Measurements from ENCODE around the gene F8A3.
"Not testable (repeated sequence)": the region's sequence is repeated elsewhere in the genome, so short reads cannot be mapped to it uniquely, and the experiment has no call there.

Gene F8A3

GRCh38 chrX:155458471-155458870, at the start of gene F8A3:
Gene F8A3, minus strand, starts transcription at chrX:155458620. Its CDS starts 20 bp downstream, at chrX:155458600.
- not testable (repeated sequence) for DNase-seq (ENCODE audit: low spot score)

DNA sequence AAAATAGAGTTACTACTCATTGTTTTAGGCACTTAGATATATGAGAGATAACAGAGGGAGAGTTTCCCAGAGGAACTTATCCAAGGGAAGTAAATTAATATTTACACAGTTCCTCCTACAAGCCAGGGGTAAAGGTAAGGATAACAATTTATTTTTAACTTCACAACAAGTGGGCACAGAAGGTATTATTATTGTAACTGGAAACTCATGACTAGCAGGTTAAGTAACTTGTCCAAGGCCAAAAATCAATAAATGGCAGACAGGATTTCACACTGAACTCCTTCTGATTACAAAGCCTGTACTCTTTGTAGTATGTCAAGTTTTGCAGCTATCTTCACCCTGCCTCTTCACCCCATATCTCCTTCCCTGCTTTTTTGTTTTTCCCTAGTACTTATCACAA, 46.9 kb upstream of the F8A3 start:
- DNase-seq (ENCODE audit: low spot score), result no peak

DNA sequence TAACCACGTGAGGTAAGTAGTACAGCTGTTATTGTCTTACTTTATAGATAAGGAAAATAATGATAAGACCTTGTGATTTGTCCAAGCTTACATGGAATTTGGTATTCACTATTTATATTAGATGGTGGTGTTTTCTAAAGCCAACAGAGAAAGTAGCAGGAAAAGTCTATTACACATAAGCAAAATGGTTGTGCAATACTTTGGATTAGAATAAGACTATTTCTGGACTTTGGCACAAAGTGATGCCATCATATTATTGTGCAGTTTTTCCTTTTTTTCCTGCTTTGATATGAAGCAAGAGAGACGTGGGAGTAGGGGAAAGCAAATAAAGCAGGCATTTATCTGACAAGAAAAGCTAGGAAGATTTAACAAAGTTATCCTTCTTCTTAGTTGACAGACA, 36.7 kb upstream of the F8A3 start:
- not testable (repeated sequence) for DNase-seq (ENCODE audit: low spot score)

DNA sequence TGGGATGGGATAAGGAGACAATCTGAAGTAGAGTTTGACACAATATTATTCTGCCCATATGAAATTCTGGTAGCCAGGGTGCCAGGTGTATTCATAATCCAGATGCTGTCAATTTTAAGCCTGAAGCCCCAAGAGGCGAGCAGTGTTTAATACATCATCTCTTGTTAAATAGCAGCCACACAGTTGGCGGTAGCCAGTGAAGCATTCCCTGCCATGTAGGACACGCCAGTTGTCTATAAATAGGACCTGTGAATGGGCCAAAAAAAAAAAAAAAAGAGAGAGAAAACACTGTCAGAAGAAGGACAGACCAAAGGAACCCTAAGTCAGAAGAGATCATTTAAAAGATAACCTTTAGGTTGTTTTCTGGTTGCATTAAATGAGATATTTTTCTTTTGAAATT, 33.0 kb upstream of the F8A3 start:
- not testable (repeated sequence) for DNase-seq (ENCODE audit: low spot score)

DNA sequence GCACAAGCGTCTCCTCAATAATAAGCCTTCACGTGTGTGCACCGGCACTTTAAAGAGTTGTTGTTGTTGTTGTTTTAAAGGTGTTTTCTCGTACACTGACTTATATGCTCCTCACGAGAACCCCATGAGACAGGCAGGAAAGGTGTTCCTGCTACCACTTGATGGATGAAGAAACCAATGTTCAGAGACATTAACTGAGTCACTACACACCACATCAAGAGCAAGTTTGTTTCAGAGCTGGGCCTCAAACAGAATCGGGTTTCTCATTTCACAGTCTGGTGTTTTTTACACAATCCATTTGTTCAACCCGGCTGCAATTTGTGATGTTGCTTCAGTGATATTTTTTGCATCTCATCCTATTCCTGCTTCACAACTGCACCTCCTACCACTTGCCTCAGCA, 18.7 kb upstream of the F8A3 start:
- not testable (repeated sequence) for DNase-seq (ENCODE audit: low spot score)

- DNase-seq (ENCODE audit: low spot score), result not testable (repeated sequence)
Observed at GRCh38 chrX:155466269-155466938, 8.0 kb upstream of the F8A3 start.

GRCh38 chrX:155460501-155460900, 2.1 kb upstream of the F8A3 start:
- not testable (repeated sequence) for DNase-seq (ENCODE audit: low spot score)

GRCh38 chrX:155457761-155458447, 516 bp downstream of the F8A3 start:
- DNase-seq (ENCODE audit: low spot score), result not testable (repeated sequence)

- no peak for DNase-seq (ENCODE audit: low spot score)
Observed at GRCh38 chrX:155441097-155441496, 17.3 kb downstream of the F8A3 start.

DNA sequence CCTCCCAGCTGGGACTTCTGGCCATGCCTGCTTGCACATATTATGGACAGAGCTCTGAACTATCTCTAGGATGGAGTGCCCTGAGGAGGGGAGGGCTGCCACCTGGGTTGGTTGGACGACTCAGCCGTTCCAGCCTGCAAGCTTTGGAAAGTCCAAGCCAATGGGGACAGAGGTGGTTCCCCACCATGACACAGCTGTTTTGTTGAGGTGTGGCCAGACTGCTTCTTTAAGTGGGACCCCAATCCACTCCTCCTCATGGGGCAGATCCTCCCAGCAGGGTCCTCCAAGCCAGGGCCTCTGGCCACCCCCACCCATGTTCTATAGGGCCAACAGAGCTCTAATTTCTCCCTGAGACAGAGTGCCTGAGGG, 22.7 kb downstream of the F8A3 start:
- no peak for DNase-seq (ENCODE audit: low spot score)

GRCh38 chrX:155434906-155435743, 23.3 kb downstream of the F8A3 start:
- DNase-seq (ENCODE audit: low spot score), result peak; percentile 11

GRCh38 chrX:155417769-155418168, 40.7 kb downstream of the F8A3 start:
- no peak for DNase-seq (ENCODE audit: low spot score)
